HCT116 (cell line): ENCODE data around the gene DOCK1. TPM values are rescaled to one million over a fixed set of nuclear protein-coding genes. Genes with fewer than 3 reads are reported as not detected.

Experiments used
- ATAC-seq: fragments of 200-7000 bp; cut with Tn5 transposase; 2 replicates; pipeline ENCODE4 v1.9.1; 2020; ENCODE audit warnings: mild to moderate bottlenecking, moderate library complexity
- BruUV-seq: library from RNA; stranded (reverse); fragments of 400-500 nt; replicated peaks from 2 replicates; lab custom pipeline; 2021; lab: Mats Ljungman, UMichigan
- CTCF ChIA-PET: fragments of 300-600 bp; sonication (Branson Sonifier 250); formaldehyde crosslinking; loops from one replicate; lab custom pipeline; 2021; ENCODE audit warnings: antibody characterized with exemption; lab: Charles Lee
- POLR2A ChIA-PET: fragments of 300-600, 350-600 bp; sonication (Branson Sonifier 250); formaldehyde crosslinking; loops from one replicate; lab custom pipeline; 2021; ENCODE audit warnings: antibody characterized with exemption; lab: Charles Lee
- RAD21 ChIA-PET, 2 experiments: fragments of 300-600 bp; sonication (Branson Sonifier 250); formaldehyde crosslinking; loops; one replicate each; lab custom pipeline; 2023; ENCODE audit warnings: low total read pairs in 2 of 2; ENCODE audit not compliant: uncharacterized antibody in 2 of 2, unreplicated experiment in 2 of 2, low non-redundant PET in 1 of 2; lab: Charles Lee
- DNase-seq: peaks from one replicate; pipeline ENCODE4 v3.0.0-alpha.2; 2010; ENCODE audit warnings: low read depth, low spot score
- H2AFZ ChIP-seq: fragments of 200-600 bp; shearing (Covaris generic), sonication (generic); 2 replicates; pipeline ENCODE4 v1.6.1; 2017; ENCODE audit warnings: low read depth, mixed run types, mixed read lengths, antibody characterized with exemption, low read length; ENCODE audit not compliant: poor library complexity, severe bottlenecking
- H3K27ac ChIP-seq: 2 replicates; pipeline ENCODE4 v1.5.1; 2012; ENCODE audit warnings: low read depth, low read length
- H3K27me3 ChIP-seq: fragments of 200-600 bp; sonication (generic); 2 replicates; pipeline ENCODE4 v1.6.1; 2016; ENCODE audit warnings: mixed run types, low read length, mixed read lengths; ENCODE audit not compliant: insufficient read depth
- H3K36me3 ChIP-seq, 2 experiments: fragments of 200-500 bp in 1 of 2; fragments of 200-600 bp in 1 of 2; sonication (Bioruptor generic) in 1 of 2; sonication (generic) in 1 of 2; 2 replicates each; pipeline versions ENCODE4 v1.5.1 to v1.6.1; 2014 to 2016; ENCODE audit warnings: low read length in 2 of 2, inconsistent platforms in 1 of 2, mixed read lengths in 1 of 2, mixed run types in 1 of 2; ENCODE audit not compliant: insufficient read depth in 2 of 2, control insufficient read depth in 1 of 2
- H3K4me1 ChIP-seq, 2 experiments: fragments of 200-600 bp in 1 of 2; sonication (generic) in 1 of 2; 2 replicates each; pipeline versions ENCODE4 v1.5.1 to v1.6.1; 2012 to 2017; ENCODE audit warnings: low read length in 2 of 2, inconsistent platforms in 1 of 2, mild to moderate bottlenecking in 1 of 2, mixed read lengths in 1 of 2, mixed run types in 1 of 2, moderate library complexity in 1 of 2; ENCODE audit not compliant: insufficient read depth in 2 of 2, control insufficient read depth in 1 of 2
- H3K4me2 ChIP-seq: fragments of 200-600 bp; sonication (generic); 2 replicates; pipeline ENCODE4 v1.6.1; 2017; ENCODE audit warnings: mixed run types, low read length, mixed read lengths
- H3K4me3 ChIP-seq, 2 experiments: fragments of 200-600 bp in 1 of 2; sonication (generic) in 1 of 2; replicated peaks in 1 of 2; 2 replicates each; pipeline ENCODE4 v1.5.1; 2011 to 2016; ENCODE audit warnings: low read length in 2 of 2, control low read depth in 1 of 2, low read depth in 1 of 2, mild to moderate bottlenecking in 1 of 2, mixed read lengths in 1 of 2, mixed run types in 1 of 2
- H3K79me2 ChIP-seq: fragments of 200-600 bp; sonication (generic); 2 replicates; pipeline ENCODE4 v1.6.1; 2017; ENCODE audit warnings: mild to moderate bottlenecking, mixed run types, low read length, moderate library complexity, mixed read lengths; ENCODE audit not compliant: insufficient read depth
- H3K9ac ChIP-seq: fragments of 200-600 bp; sonication (generic); 2 replicates; pipeline ENCODE4 v1.6.1; 2016; ENCODE audit warnings: low read length, mixed read lengths
- H3K9me2 ChIP-seq: fragments of 200-600 bp; sonication (generic), shearing (Covaris generic); 2 replicates; pipeline ENCODE4 v1.6.1; 2017; ENCODE audit warnings: mixed run types, mild to moderate bottlenecking, moderate library complexity; ENCODE audit not compliant: insufficient read depth
- H3K9me3 ChIP-seq, 2 experiments: fragments of 200-500 bp in 1 of 2; fragments of 200-600 bp in 1 of 2; sonication (Bioruptor generic) in 1 of 2; sonication (generic) in 1 of 2; 2 replicates each; pipeline ENCODE4 v1.6.1; 2014 to 2017; ENCODE audit warnings: low read length in 2 of 2, mixed read lengths in 2 of 2, inconsistent platforms in 1 of 2, low read depth in 1 of 2, mild to moderate bottlenecking in 1 of 2, mixed run types in 1 of 2, moderate library complexity in 1 of 2; ENCODE audit not compliant: control insufficient read depth in 1 of 2, insufficient read depth in 1 of 2
- H4K20me1 ChIP-seq: fragments of 200-600 bp; sonication (generic), shearing (Covaris generic); 2 replicates; pipeline ENCODE4 v1.6.1; 2017; ENCODE audit warnings: mixed run types, mild to moderate bottlenecking, moderate library complexity; ENCODE audit not compliant: insufficient read depth
- CBX3 ChIP-seq: IDR thresholded peaks from 2 replicates; pipeline ENCODE4 v1.6.1; 2012; ENCODE audit warnings: low read depth
- CEBPB ChIP-seq: IDR thresholded peaks from 2 replicates; pipeline ENCODE4 v1.6.1; 2012; ENCODE audit warnings: low read depth
- ELF1 ChIP-seq: IDR thresholded peaks from 2 replicates; pipeline ENCODE4 v1.6.1; 2012; ENCODE audit warnings: low read depth, borderline replicate concordance
- FOSL1 ChIP-seq: IDR thresholded peaks from 2 replicates; pipeline ENCODE4 v1.6.1; 2012; ENCODE audit warnings: low read depth
- MAX ChIP-seq: IDR thresholded peaks from 2 replicates; pipeline ENCODE4 v1.6.1; 2012
- POLR2A ChIP-seq: IDR thresholded peaks from 2 replicates; pipeline ENCODE4 v1.7.0; 2011; ENCODE audit warnings: borderline replicate concordance; ENCODE audit not compliant: insufficient read depth, insufficient read length; ENCODE audit errors: extremely low read depth
- POLR2AphosphoS5 ChIP-seq: IDR thresholded peaks from 2 replicates; pipeline ENCODE4 v1.6.1; 2011; ENCODE audit warnings: mild to moderate bottlenecking, low read depth, low read length, moderate library complexity
- RAD21 ChIP-seq: IDR thresholded peaks from 2 replicates; pipeline ENCODE4 v1.6.1; 2012; ENCODE audit warnings: low read depth, mild to moderate bottlenecking
- REST ChIP-seq: IDR thresholded peaks from 2 replicates; pipeline ENCODE4 v1.6.1; 2012; ENCODE audit warnings: low read depth
- SIN3A ChIP-seq: IDR thresholded peaks from 2 replicates; pipeline ENCODE4 v1.6.1; 2012; ENCODE audit warnings: low read depth
- SP1 ChIP-seq: IDR thresholded peaks from 2 replicates; pipeline ENCODE4 v1.6.1; 2012; ENCODE audit warnings: low read depth
- SRF ChIP-seq: IDR thresholded peaks from 2 replicates; pipeline ENCODE4 v1.6.1; 2012; ENCODE audit warnings: low read depth
- TCF7L2 ChIP-seq: IDR thresholded peaks from 2 replicates; pipeline ENCODE4 v1.7.0; 2011; ENCODE audit warnings: borderline replicate concordance, inconsistent platforms; ENCODE audit not compliant: insufficient read depth, insufficient read length; ENCODE audit errors: extremely low read depth
- YY1 ChIP-seq: IDR thresholded peaks from 2 replicates; pipeline ENCODE4 v1.6.1; 2011; ENCODE audit warnings: low read length, low read depth, moderate library complexity, mild to moderate bottlenecking; ENCODE audit not compliant: insufficient replicate concordance; ENCODE audit errors: extremely low read depth
- ZNF274 ChIP-seq: fragments of 200-500 bp; sonication (Bioruptor generic); IDR thresholded peaks from 2 replicates; pipeline ENCODE4 v1.6.1; 2014; ENCODE audit warnings: mild to moderate bottlenecking, low read depth, low read length, inconsistent platforms
- intact Hi-C: fragments of 100-400 bp; cut with micrococcal nuclease; formaldehyde crosslinking; loops from 2 replicates; pipeline ENCODE4 v1.10.0; 2022
- total RNA-seq: library from RNA; stranded (reverse); gene quantifications from one replicate; pipeline ENCODE4 v1.2.1, GENCODE V29; 2021; ENCODE audit not compliant: unreplicated experiment

Gene DOCK1
- total RNA-seq, 1 experiment from 2014 or later: 46.5 TPM

GRCh38 chr10:127293640-127294039, 388.4 kb downstream of the DOCK1 start:
- Histone ChIP-seq H3K9ac (no peak overlapping the region), H3K9me2 (no peaks in the 10 kb centered on the region), H4K20me1 (no peaks in the 10 kb centered on the region), H3K79me2 (no peaks in the 10 kb centered on the region), H3K4me3 (no peak overlapping the region), H3K27me3 (no peaks in the 10 kb centered on the region), H3K4me2 (no peak overlapping the region), H3K4me1 (no peaks in the 10 kb centered on the region), H3K36me3 (no peaks in the 10 kb centered on the region), H3K27ac (no peak overlapping the region), H2AFZ (no peak overlapping the region), H3K9me3 (no peaks in the 10 kb centered on the region)
- no TSS peak for BruUV-seq
- CTCF ChIA-PET: no interaction called here
- intact Hi-C loops: no loop called here
- POLR2A ChIA-PET: no interaction called here
- RAD21 ChIA-PET: no interaction called here
- no peak for ATAC-seq
- no peak for DNase-seq
- no peak for TF ChIP-seq MAX
- no peak for TF ChIP-seq CBX3
- TF ChIP-seq FOSL1: no peak
- TF ChIP-seq POLR2A: no peak
- TF ChIP-seq SRF: no peak
- TF ChIP-seq ELF1: no peak
- no peak for TF ChIP-seq TCF7L2
- TF ChIP-seq SIN3A: no peak
- TF ChIP-seq RAD21: no peak
- no peak for TF ChIP-seq ZNF274
- no peak for TF ChIP-seq CEBPB

GRCh38 chr10:127296696-127297095, 391.5 kb downstream of the DOCK1 start:
- no peaks in the 10 kb centered on the region for H3K9me2 ChIP-seq
- DNase-seq: no peak
- no peaks in the 10 kb centered on the region for H4K20me1 ChIP-seq
- no peak overlapping the region for H2AFZ ChIP-seq
- ChIA-PET CTCF (no interaction called here), POLR2A (no interaction called here), RAD21 (no interaction called here)
- no peak overlapping the region for H3K27ac ChIP-seq
- H3K4me3 ChIP-seq: no peak overlapping the region
- BruUV-seq: no TSS peak
- no peaks in the 10 kb centered on the region for H3K4me1 ChIP-seq
- no peaks in the 10 kb centered on the region for H3K27me3 ChIP-seq
- H3K4me2 ChIP-seq: no peak overlapping the region
- no peaks in the 10 kb centered on the region for H3K9me3 ChIP-seq
- no peaks in the 10 kb centered on the region for H3K36me3 ChIP-seq
- no peak for ATAC-seq
- intact Hi-C loops: no loop called here
- no peak overlapping the region for H3K9ac ChIP-seq
- no peaks in the 10 kb centered on the region for H3K79me2 ChIP-seq
- TF ChIP-seq CBX3: no peak
- TF ChIP-seq POLR2A: no peak
- TF ChIP-seq SRF: no peak
- no peak for TF ChIP-seq FOSL1
- no peak for TF ChIP-seq MAX
- no peak for TF ChIP-seq POLR2AphosphoS5
- no peak for TF ChIP-seq REST
- no peak for TF ChIP-seq SP1
- TF ChIP-seq RAD21: no peak
- no peak for TF ChIP-seq TCF7L2
- TF ChIP-seq ZNF274: no peak
- TF ChIP-seq YY1: no peak
